ENCODE data around the gene TTC33.

The TTC33 gene

DNA sequence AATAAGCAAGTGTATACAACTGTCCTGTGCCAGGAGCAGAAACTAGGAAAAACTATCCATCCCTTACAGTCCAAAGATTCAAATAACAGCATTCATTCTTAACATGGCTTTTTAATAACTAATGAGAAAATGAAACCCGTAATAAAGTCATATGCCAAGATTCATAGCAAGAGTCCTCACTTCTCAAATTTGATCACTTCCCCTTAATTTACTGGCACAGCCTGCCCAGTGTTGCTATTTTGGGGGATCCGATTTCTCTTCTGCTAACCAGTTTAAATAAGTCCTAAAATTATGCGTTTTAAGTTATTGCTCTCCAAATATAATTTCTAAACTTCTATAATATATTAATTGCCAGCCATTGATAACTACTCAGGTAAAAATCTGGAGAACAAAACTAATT lies 253.0 kb downstream of the TTC33 start:
- DNase-seq (ENCODE audit: low spot score): no peak
- Histone ChIP-seq H3K36me3 (ENCODE audit: low read depth) (no peaks in the 10 kb centered on the region), H3K4me3 (ENCODE audit: severe bottlenecking) (no peak overlapping the region), H3K4me1 (ENCODE audit: insufficient read depth, poor library complexity, severe bottlenecking) (peaks cover 2% of the 10 kb centered on the region), H3K27ac (ENCODE audit: poor library complexity, severe bottlenecking) (no peak overlapping the region), H3K9me3 (ENCODE audit: severe bottlenecking) (no peaks in the 10 kb centered on the region), H3K27me3 (ENCODE audit: insufficient read depth, poor library complexity, severe bottlenecking) (no peaks in the 10 kb centered on the region)
- TF ChIP-seq, protein P1, sequence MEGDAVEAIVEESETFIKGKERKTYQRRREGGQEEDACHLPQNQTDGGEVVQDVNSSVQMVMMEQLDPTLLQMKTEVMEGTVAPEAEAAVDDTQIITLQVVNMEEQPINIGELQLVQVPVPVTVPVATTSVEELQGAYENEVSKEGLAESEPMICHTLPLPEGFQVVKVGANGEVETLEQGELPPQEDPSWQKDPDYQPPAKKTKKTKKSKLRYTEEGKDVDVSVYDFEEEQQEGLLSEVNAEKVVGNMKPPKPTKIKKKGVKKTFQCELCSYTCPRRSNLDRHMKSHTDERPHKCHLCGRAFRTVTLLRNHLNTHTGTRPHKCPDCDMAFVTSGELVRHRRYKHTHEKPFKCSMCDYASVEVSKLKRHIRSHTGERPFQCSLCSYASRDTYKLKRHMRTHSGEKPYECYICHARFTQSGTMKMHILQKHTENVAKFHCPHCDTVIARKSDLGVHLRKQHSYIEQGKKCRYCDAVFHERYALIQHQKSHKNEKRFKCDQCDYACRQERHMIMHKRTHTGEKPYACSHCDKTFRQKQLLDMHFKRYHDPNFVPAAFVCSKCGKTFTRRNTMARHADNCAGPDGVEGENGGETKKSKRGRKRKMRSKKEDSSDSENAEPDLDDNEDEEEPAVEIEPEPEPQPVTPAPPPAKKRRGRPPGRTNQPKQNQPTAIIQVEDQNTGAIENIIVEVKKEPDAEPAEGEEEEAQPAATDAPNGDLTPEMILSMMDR (IDR thresholded peaks at IDR 0.05; ENCODE audit: poor library complexity, severe bottlenecking): no peak
- ATAC-seq (ENCODE audit: low read depth): no peak

GRCh38 chr5:40501711-40502444 lies 253.9 kb downstream of the TTC33 start:
- Histone ChIP-seq H3K4me1 (ENCODE audit: insufficient read depth, poor library complexity, severe bottlenecking) (peaks cover 9% of the 10 kb centered on the region), H3K4me3 (ENCODE audit: severe bottlenecking) (no peak overlapping the region), H3K27ac (ENCODE audit: poor library complexity, severe bottlenecking) (no peak overlapping the region), H3K9me3 (ENCODE audit: severe bottlenecking) (no peaks in the 10 kb centered on the region), H3K27me3 (ENCODE audit: insufficient read depth, poor library complexity, severe bottlenecking) (no peaks in the 10 kb centered on the region), H3K36me3 (ENCODE audit: low read depth) (no peaks in the 10 kb centered on the region)
- no peak for DNase-seq (ENCODE audit: low spot score)
- no peak for ATAC-seq (ENCODE audit: low read depth)
- TF ChIP-seq, protein P1 (IDR thresholded peaks at IDR 0.05; ENCODE audit: poor library complexity, severe bottlenecking): no peak

DNA sequence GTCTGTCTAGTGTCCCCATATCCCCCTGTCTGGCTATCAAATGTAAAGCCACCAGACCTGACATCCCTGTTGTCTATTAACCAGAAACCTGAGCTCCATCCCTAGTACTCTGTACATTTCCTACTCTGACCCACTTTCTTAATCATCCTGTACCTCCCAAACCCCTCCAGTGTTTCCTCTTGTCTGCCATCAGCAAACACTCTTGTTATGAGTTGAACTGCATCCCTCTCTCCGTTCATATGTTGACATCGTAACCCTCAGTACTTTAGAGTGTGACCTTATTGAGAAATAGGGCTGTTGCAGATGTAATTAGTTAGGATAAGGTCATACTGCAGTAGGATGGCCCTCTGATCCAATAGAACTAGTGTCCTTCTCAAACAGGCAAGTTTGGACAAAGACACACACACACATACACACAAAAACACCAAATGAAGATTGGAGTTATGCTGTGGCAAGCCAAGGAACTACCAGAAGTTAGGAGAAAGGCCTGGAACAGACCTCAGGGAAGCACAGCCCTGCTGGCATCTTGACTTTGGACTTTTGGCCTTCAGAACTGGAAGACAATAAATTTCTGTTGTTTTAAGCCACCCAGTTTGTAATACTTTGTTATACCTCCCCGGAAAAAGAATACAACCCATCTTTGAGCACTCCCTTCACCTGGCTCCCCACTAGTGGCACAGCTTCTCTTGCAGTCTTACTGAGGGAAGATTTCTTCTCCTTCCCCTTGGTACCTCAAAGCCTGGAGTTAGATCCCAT lies 256.1 kb downstream of the TTC33 start:
- H3K4me3 ChIP-seq (ENCODE audit: severe bottlenecking): no peak overlapping the region
- H3K27ac ChIP-seq (ENCODE audit: poor library complexity, severe bottlenecking): no peak overlapping the region
- no peak for DNase-seq (ENCODE audit: low spot score)
- TF ChIP-seq, protein P1 (IDR thresholded peaks at IDR 0.05; ENCODE audit: poor library complexity, severe bottlenecking): no peak
- H3K36me3 ChIP-seq (ENCODE audit: low read depth): no peaks in the 10 kb centered on the region
- ATAC-seq (ENCODE audit: low read depth): no peak
- no peaks in the 10 kb centered on the region for H3K27me3 ChIP-seq (ENCODE audit: insufficient read depth, poor library complexity, severe bottlenecking)
- no peaks in the 10 kb centered on the region for H3K9me3 ChIP-seq (ENCODE audit: severe bottlenecking)
- peaks cover 9% of the 10 kb centered on the region for H3K4me1 ChIP-seq (ENCODE audit: insufficient read depth, poor library complexity, severe bottlenecking)

DNA sequence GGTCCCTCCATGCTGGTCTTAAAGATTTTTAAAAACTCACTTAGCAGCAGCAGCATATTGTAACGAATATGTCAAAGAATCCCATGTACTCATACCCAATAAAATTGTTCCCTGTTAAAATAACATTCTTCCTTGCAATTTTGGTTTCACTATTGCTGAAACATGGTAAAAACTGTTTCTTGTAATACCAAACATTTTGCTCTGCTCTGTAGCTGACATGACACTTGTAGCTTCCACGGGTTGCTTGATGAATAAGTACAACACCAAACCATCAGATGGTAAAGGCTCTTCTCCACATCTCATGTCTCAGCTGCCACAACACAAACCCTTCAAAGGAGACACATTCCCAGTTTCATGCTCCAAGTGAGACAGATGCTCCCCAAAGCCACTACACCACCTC lies 256.8 kb downstream of the TTC33 start:
- DNase-seq (ENCODE audit: low spot score) (no peak), ATAC-seq (ENCODE audit: low read depth) (no peak)
- H3K27ac ChIP-seq (ENCODE audit: poor library complexity, severe bottlenecking): no peak overlapping the region
- H3K4me3 ChIP-seq (ENCODE audit: severe bottlenecking): no peak overlapping the region
- peaks cover 9% of the 10 kb centered on the region for H3K4me1 ChIP-seq (ENCODE audit: insufficient read depth, poor library complexity, severe bottlenecking)
- TF ChIP-seq, protein P1 (IDR thresholded peaks at IDR 0.05; ENCODE audit: poor library complexity, severe bottlenecking): no peak
- H3K36me3 ChIP-seq (ENCODE audit: low read depth): no peaks in the 10 kb centered on the region
- no peaks in the 10 kb centered on the region for H3K9me3 ChIP-seq (ENCODE audit: severe bottlenecking)
- H3K27me3 ChIP-seq (ENCODE audit: insufficient read depth, poor library complexity, severe bottlenecking): no peaks in the 10 kb centered on the region

DNA sequence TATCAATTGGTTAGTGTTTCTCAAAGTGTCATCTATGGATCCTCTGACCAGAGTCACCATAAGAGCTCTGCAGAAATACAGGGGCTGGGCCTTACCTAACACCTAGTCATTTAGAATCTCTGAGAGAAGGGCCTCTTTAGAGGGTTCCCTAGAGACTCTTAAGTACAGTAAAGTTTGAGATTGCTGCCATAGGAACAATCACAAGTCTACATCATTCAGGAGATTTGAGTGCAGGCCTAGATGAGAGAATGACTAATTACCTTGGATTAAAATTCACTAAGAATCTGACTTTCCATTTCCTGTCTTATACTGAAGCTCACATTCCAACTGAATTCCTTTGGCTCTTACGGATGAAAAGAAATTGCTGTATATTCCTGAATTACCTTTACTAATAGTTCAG lies 258.2 kb downstream of the TTC33 start:
- Histone ChIP-seq H3K4me3 (ENCODE audit: severe bottlenecking) (no peak overlapping the region), H3K9me3 (ENCODE audit: severe bottlenecking) (no peaks in the 10 kb centered on the region), H3K4me1 (ENCODE audit: insufficient read depth, poor library complexity, severe bottlenecking) (peaks cover 9% of the 10 kb centered on the region), H3K27me3 (ENCODE audit: insufficient read depth, poor library complexity, severe bottlenecking) (no peaks in the 10 kb centered on the region), H3K27ac (ENCODE audit: poor library complexity, severe bottlenecking) (peak overlapping the region; percentile 28), H3K36me3 (ENCODE audit: low read depth) (no peaks in the 10 kb centered on the region)
- DNase-seq (ENCODE audit: low spot score) (no peak), ATAC-seq (ENCODE audit: low read depth) (peak; percentile 92)
- TF ChIP-seq, protein P1 (IDR thresholded peaks at IDR 0.05; ENCODE audit: poor library complexity, severe bottlenecking): no peak

Data from RWPE2 (cell line).